ENCODE measurements around the gene FLOT1. TPM values are rescaled to one million over a fixed set of nuclear protein-coding genes. Genes with fewer than 3 reads are reported as not detected.
"Not testable (repeated sequence)": the region's sequence is repeated elsewhere in the genome, so short reads cannot be mapped to it uniquely, and the experiment has no call there.

Gene FLOT1
- total and polyA plus RNA-seq, 7 experiments from 2014 or later: 59.4 to 204 (median 85.4) TPM

GRCh38 chr6:30719791-30720737 lies 22.4 kb downstream of the FLOT1 start, which contains the start of gene TUBB:
Gene TUBB, plus strand, starts transcription at chr6:30720352. Its CDS starts 155 bp downstream, at chr6:30720507.
- Histone ChIP-seq H3K9me3 (ENCODE audit: control insufficient read depth in 2 of 3, low read length in 3 of 3) (no peaks in the 10 kb centered on the region), H3K27ac (ENCODE audit: low read depth, low read length) (peak within 1 kb of the TSS; percentile 93), H3K36me3 (ENCODE audit: control insufficient read depth in 2 of 3, insufficient read depth in 3 of 3, low read length in 3 of 3) (peaks cover 8 to 28% (median 11%) of the 10 kb centered on the region in 3 experiments), H3K4me3 (ENCODE audit: low read length) (peak within 1 kb of the TSS; percentile 97), H3K4me1 (ENCODE audit: control insufficient read depth in 2 of 2, insufficient read depth in 2 of 2, low read length in 2 of 2) (peaks cover 26 to 39% of the 10 kb centered on the region in 2 donors), H3K27me3 (ENCODE audit: control insufficient read depth in 2 of 2, insufficient read depth in 2 of 2, low read length in 2 of 2) (no peaks in the 10 kb centered on the region)
- Mint-ChIP-seq H3K27me3 (no peaks in the 10 kb centered on the region), H3K4me3 (peak within 1 kb of the TSS; percentile 90 to 100 (median 97)), H3K4me1 (peaks cover 45 to 76% (median 67%) of the 10 kb centered on the region in 7 donors), H3K27ac (peak within 1 kb of the TSS; percentile 90 to 98 (median 96)), H3K9me3 (peaks cover 0 to 7% (median 0%) of the 10 kb centered on the region in 11 donors), H3K36me3 (peaks cover 5 to 59% (median 13%) of the 10 kb centered on the region in 5 donors)
- POLR2A ChIA-PET: interaction anchor here (0.8 to 17.4 kb wide), 7 partner anchors 11 to 211 kb away, joined by 3 to 499 read pairs (median 5); partner anchors contain the start of gene DHX16
- DNase-seq (peak; percentile 84 to 96 (median 94)), ATAC-seq (peak; percentile 69)
- CTCF ChIA-PET: interaction anchor here (0.8 to 10.2 kb wide), 4 partner anchors 29 to 102 kb away, joined by 3 to 304 read pairs (median 4); partner anchors contain the start of genes DHX16 and NRM
- intact Hi-C loops (cut with micrococcal nuclease): loop anchor here (1.0 to 10.0 kb wide), 11 partner anchors 149 to 998 kb away; partner anchors contain the start of genes ABCF1 (in 1 of the 2), GNL1 (in 1 of the 2), HLA-C (in 1 of the 2) and HLA-E (in 1 of the 2)

- no peaks in the 10 kb centered on the region for H3K27me3 ChIP-seq (ENCODE audit: control insufficient read depth in 2 of 2, insufficient read depth in 2 of 2, low read length in 2 of 2)
- Mint-ChIP-seq H3K36me3 (peaks cover 6 to 58% (median 18%) of the 10 kb centered on the region in 5 donors), H3K4me1 (peaks cover 39 to 75% (median 64%) of the 10 kb centered on the region in 7 donors), H3K27me3 (no peaks in the 10 kb centered on the region), H3K4me3 (peak overlapping the region; percentile 90 to 100 (median 97)), H3K27ac (peak overlapping the region; percentile 90 to 98 (median 96)), H3K9me3 (peaks cover 0 to 7% (median 0%) of the 10 kb centered on the region in 11 donors)
- CTCF ChIA-PET: interaction anchor here (0.5 to 10.2 kb wide), 5 partner anchors 38 to 939 kb away, joined by 3 to 304 read pairs (median 4); partner anchors contain the start of gene DHX16
- H3K36me3 ChIP-seq (ENCODE audit: control insufficient read depth in 2 of 3, insufficient read depth in 3 of 3, low read length in 3 of 3): peaks cover 4 to 24% (median 10%) of the 10 kb centered on the region in 3 experiments
- peaks cover 26 to 39% of the 10 kb centered on the region in 2 donors for H3K4me1 ChIP-seq (ENCODE audit: control insufficient read depth in 2 of 2, insufficient read depth in 2 of 2, low read length in 2 of 2)
- POLR2A ChIA-PET: interaction anchor here (0.6 to 17.4 kb wide), 7 partner anchors 15 to 149 kb away, joined by 3 to 499 read pairs (median 4); partner anchors contain the start of genes ABCF1 and DHX16
- intact Hi-C loops (cut with micrococcal nuclease): loop anchor here (5.0 kb wide), 3 partner anchors 483 to 997 kb away; partner anchors contain the start of genes HLA-C (in 1 of the 2) and HLA-F (in 1 of the 2)
- no peaks in the 10 kb centered on the region for H3K9me3 ChIP-seq (ENCODE audit: control insufficient read depth in 2 of 3, low read length in 3 of 3)
- no peak for ATAC-seq
- H3K27ac ChIP-seq (ENCODE audit: low read depth, low read length): peak overlapping the region; percentile 93
- DNase-seq: no peak
- H3K4me3 ChIP-seq (ENCODE audit: low read length): peak overlapping the region; percentile 97
These were observed 23.1 kb downstream of the FLOT1 start for GRCh38 chr6:30719356-30719755.

- H3K4me3 Mint-ChIP-seq: peak overlapping the region; percentile 90 to 99 (median 96)
- Histone ChIP-seq H3K36me3 (ENCODE audit: control insufficient read depth in 2 of 3, insufficient read depth in 3 of 3, low read length in 3 of 3) (peaks cover 4 to 24% (median 11%) of the 10 kb centered on the region in 3 experiments), H3K27ac (ENCODE audit: low read depth, low read length) (peak overlapping the region; percentile 76), H3K4me1 (ENCODE audit: control insufficient read depth in 2 of 2, insufficient read depth in 2 of 2, low read length in 2 of 2) (peaks cover 26 to 29% of the 10 kb centered on the region in 2 donors), H3K4me3 (ENCODE audit: low read length) (peak overlapping the region; percentile 70)
- not testable (repeated sequence) for DNase-seq; H3K27me3 Mint-ChIP-seq; H3K9me3 ChIP-seq (ENCODE audit: control insufficient read depth in 2 of 3, low read length in 3 of 3); ATAC-seq; H3K9me3 Mint-ChIP-seq; H3K27me3 ChIP-seq (ENCODE audit: control insufficient read depth in 2 of 2, insufficient read depth in 2 of 2, low read length in 2 of 2)
- CTCF ChIA-PET: interaction anchor here (1.0 to 10.2 kb wide), 5 partner anchors 13 to 46 kb away, joined by 3 to 304 read pairs (median 4); partner anchors contain the start of gene DHX16
- intact Hi-C loops (cut with micrococcal nuclease): loop anchor here (1.0 to 5.0 kb wide), 14 partner anchors 28 to 996 kb away; partner anchors contain the start of genes C6orf136 (in 2 of the 2), MRPS18B (in 2 of the 2), PPP1R10 (in 2 of the 2) and ABCF1 (in 1 of the 2)
- POLR2A ChIA-PET: interaction anchor here (0.6 to 17.4 kb wide), 20 partner anchors 10 to 753 kb away, joined by 3 to 499 read pairs (median 5); partner anchors contain the start of genes DHX16, MRPS18B, NRM and PPP1R10
- H3K4me1 Mint-ChIP-seq: peaks cover 32 to 62% (median 52%) of the 10 kb centered on the region in 7 donors
- H3K36me3 Mint-ChIP-seq: peaks cover 11 to 56% (median 18%) of the 10 kb centered on the region in 5 donors
- H3K27ac Mint-ChIP-seq: peak overlapping the region; percentile 97 to 100 (median 99)
These were observed 24.4 kb downstream of the FLOT1 start for GRCh38 chr6:30717845-30718720.

- Histone ChIP-seq H3K9me3 (ENCODE audit: control insufficient read depth in 2 of 3, low read length in 3 of 3) (no peaks in the 10 kb centered on the region), H3K4me3 (ENCODE audit: low read length) (peak within 1 kb of the TSS; percentile 73), H3K36me3 (ENCODE audit: control insufficient read depth in 2 of 3, insufficient read depth in 3 of 3, low read length in 3 of 3) (peaks cover 0 to 24% (median 7%) of the 10 kb centered on the region in 3 experiments), H3K27me3 (ENCODE audit: control insufficient read depth in 2 of 2, insufficient read depth in 2 of 2, low read length in 2 of 2) (no peaks in the 10 kb centered on the region), H3K27ac (ENCODE audit: low read depth, low read length) (peak within 1 kb of the TSS; percentile 84), H3K4me1 (ENCODE audit: control insufficient read depth in 2 of 2, insufficient read depth in 2 of 2, low read length in 2 of 2) (peaks cover 20 to 23% of the 10 kb centered on the region in 2 donors)
- POLR2A ChIA-PET: interaction anchor here (0.6 to 17.4 kb wide), 24 partner anchors 11 to 753 kb away, joined by 3 to 499 read pairs (median 5); partner anchors contain the start of genes DDR1, DHX16, MRPS18B and NRM
- Mint-ChIP-seq H3K9me3 (peaks cover 0 to 7% (median 0%) of the 10 kb centered on the region in 11 donors), H3K36me3 (peaks cover 19 to 56% (median 23%) of the 10 kb centered on the region in 5 donors), H3K4me3 (peak within 1 kb of the TSS; percentile 90 to 99 (median 96)), H3K4me1 (peaks cover 30 to 60% (median 52%) of the 10 kb centered on the region in 7 donors), H3K27me3 (no peaks in the 10 kb centered on the region), H3K27ac (peak within 1 kb of the TSS; percentile 97 to 100 (median 99))
- CTCF ChIA-PET: interaction anchor here (0.6 to 10.2 kb wide), 9 partner anchors 12 to 124 kb away, joined by 3 to 304 read pairs (median 3); partner anchors contain the start of genes DHX16 and NRM
- intact Hi-C loops (cut with micrococcal nuclease): loop anchor here (1.0 to 5.0 kb wide), 14 partner anchors 27 to 995 kb away; partner anchors contain the start of genes C6orf136 (in 2 of the 2), MRPS18B (in 2 of the 2), PPP1R10 (in 2 of the 2) and ABCF1 (in 1 of the 2)
- DNase-seq (peak; percentile 83 to 100 (median 99)), ATAC-seq (peak; percentile 84)
These were observed 25.2 kb downstream of the FLOT1 start, which contains the start of gene MDC1 for GRCh38 chr6:30717129-30717844. Gene MDC1, minus strand, starts transcription at chr6:30717281. Its CDS starts 2,106 bp downstream, at chr6:30715175.

GRCh38 chr6:30716879-30717128 lies 25.7 kb downstream of the FLOT1 start:
- H3K27ac ChIP-seq (ENCODE audit: low read depth, low read length): peak overlapping the region; percentile 84
- Mint-ChIP-seq H3K27me3 (no peaks in the 10 kb centered on the region), H3K4me1 (peaks cover 30 to 60% (median 51%) of the 10 kb centered on the region in 7 donors), H3K9me3 (peaks cover 0 to 7% (median 0%) of the 10 kb centered on the region in 11 donors), H3K27ac (peak overlapping the region; percentile 97 to 100 (median 99)), H3K4me3 (peak overlapping the region; percentile 90 to 99 (median 96)), H3K36me3 (peaks cover 22 to 55% (median 27%) of the 10 kb centered on the region in 5 donors)
- ChIA-PET POLR2A (interaction anchor here (0.6 to 17.4 kb wide), 21 partner anchors 11 to 481 kb away, joined by 3 to 499 read pairs (median 5); partner anchors contain the start of genes DDR1, DHX16, MRPS18B and NRM), CTCF (interaction anchor here (0.6 to 10.2 kb wide), 9 partner anchors 13 to 123 kb away, joined by 3 to 304 read pairs (median 3); partner anchors contain the start of genes DHX16 and NRM)
- peaks cover 16 to 18% of the 10 kb centered on the region in 2 donors for H3K4me1 ChIP-seq (ENCODE audit: control insufficient read depth in 2 of 2, insufficient read depth in 2 of 2, low read length in 2 of 2)
- peak overlapping the region; percentile 73 for H3K4me3 ChIP-seq (ENCODE audit: low read length)
- intact Hi-C loops (cut with micrococcal nuclease): loop anchor here (1.0 to 5.0 kb wide), 14 partner anchors 27 to 995 kb away; partner anchors contain the start of genes C6orf136 (in 2 of the 2), MRPS18B (in 2 of the 2), PPP1R10 (in 2 of the 2) and ABCF1 (in 1 of the 2)
- DNase-seq (no peak), ATAC-seq (no peak)
- H3K36me3 ChIP-seq (ENCODE audit: control insufficient read depth in 2 of 3, insufficient read depth in 3 of 3, low read length in 3 of 3): peaks cover 0 to 29% (median 7%) of the 10 kb centered on the region in 3 experiments
- H3K27me3 ChIP-seq (ENCODE audit: control insufficient read depth in 2 of 2, insufficient read depth in 2 of 2, low read length in 2 of 2): no peaks in the 10 kb centered on the region
- no peaks in the 10 kb centered on the region for H3K9me3 ChIP-seq (ENCODE audit: control insufficient read depth in 2 of 3, low read length in 3 of 3)

All from naive thymus-derived CD4-positive, alpha-beta T cell (primary cell).